ENCODE data around the gene MEF2A. TPM values are rescaled to one million over a fixed set of nuclear protein-coding genes. Genes with fewer than 3 reads are reported as not detected.

Gene MEF2A
- total and polyA plus RNA-seq, 10 of the 15 experiments (the other 5 are each of a cell fraction or from before 2014, with no cell fraction given) = 7.2 to 46.7 (median 35.9) TPM

GRCh38 chr15:99731336-99732123, 165.7 kb downstream of the MEF2A start (continued):
- TF ChIP-seq E4F1 (IDR thresholded peaks at IDR 0.05; ENCODE audit: borderline replicate concordance, partially characterized antibody) = no peak
- no peak for TF ChIP-seq ZSCAN29 (IDR thresholded peaks at IDR 0.05)
- TF ChIP-seq JUNB (IDR thresholded peaks at IDR 0.05) = no peak
- TF ChIP-seq POLR2A (IDR thresholded peaks at IDR 0.05; ENCODE audit: low read depth, low read length) = no peak
- TF ChIP-seq KDM1A (IDR thresholded peaks at IDR 0.05; ENCODE audit: borderline replicate concordance) = no peak
- no peak for TF ChIP-seq RCOR1 (conservative IDR thresholded peaks at IDR 0.05; ENCODE audit: low read depth, low read length)

GRCh38 chr15:99732124-99732750, 166.5 kb downstream of the MEF2A start:
- FAIRE-seq (no peak), ATAC-seq (no peak), DNase-seq (ENCODE audit: low read depth, low spot score) (no peak)
- peak overlapping the region; percentile 78 for H3K4me3 ChIP-seq
- in situ Hi-C loops (cut with MboI) (loop anchor here (25.0 kb wide), 1 partner anchor 620 kb away; the partner anchor contains the start of gene SYNM), intact Hi-C loops (cut with micrococcal nuclease; ENCODE audit: unreplicated experiment) (no loop called here)
- peak overlapping the region; percentile 73 for H3K4me2 ChIP-seq (ENCODE audit: control insufficient read depth, insufficient read depth)
- H3K4me1 ChIP-seq (ENCODE audit: control insufficient read depth, insufficient read depth, low read length) = no peaks in the 10 kb centered on the region
- CTCF ChIA-PET = interaction anchor here (0.7 to 2.8 kb wide), 3 partner anchors 28 to 445 kb away, joined by 3 to 13 read pairs (median 7); no protein-coding TSS in a partner anchor
- H2AFZ ChIP-seq (ENCODE audit: control insufficient read depth, low read depth, low read length) = no peak overlapping the region
- 50% methylated on average over 18 of the region's 18 CpGs for WGBS (ENCODE audit: insufficient coverage, insufficient replicate concordance, low lambda C conversion rate, missing lambda C conversion rate)
- no peak overlapping the region for H3K27ac ChIP-seq (ENCODE audit: control insufficient read depth, insufficient read depth)
- RAD21 ChIA-PET (ENCODE audit: unreplicated experiment) = interaction anchor here (0.9 to 2.0 kb wide), 7 partner anchors 16 to 632 kb away, joined by 3 to 25 read pairs (median 4); no protein-coding TSS in a partner anchor
- H3K36me3 ChIP-seq (ENCODE audit: control insufficient read depth in 2 of 2, insufficient read depth in 2 of 2, low read length in 1 of 2) = no peaks in the 10 kb centered on the region
- peak overlapping the region; percentile 43 for H3K9ac ChIP-seq (ENCODE audit: control insufficient read depth, insufficient read depth, low read length)
- no peaks in the 10 kb centered on the region for H4K20me1 ChIP-seq (ENCODE audit: control insufficient read depth, insufficient read depth)
- no peaks in the 10 kb centered on the region for H3K9me3 ChIP-seq (replicated peaks; ENCODE audit: control insufficient read depth, insufficient read depth, low read length)
- no TSS peak for BruUV-seq (replicated peaks)
- POLR2A ChIA-PET = interaction anchor here (1.1 to 1.5 kb wide), 2 partner anchors 13 to 15 kb away, joined by 3 to 5 read pairs; no protein-coding TSS in a partner anchor
- H3K27me3 ChIP-seq (replicated peaks in 1 of 2; ENCODE audit: control insufficient read depth in 2 of 2, insufficient read depth in 2 of 2, low read length in 1 of 2) = no peaks in the 10 kb centered on the region
- no peaks in the 10 kb centered on the region for H3K79me2 ChIP-seq (ENCODE audit: control insufficient read depth, insufficient read depth, low read length)
- SMC1A ChIA-PET (ENCODE audit: uncharacterized antibody, unreplicated experiment) = interaction anchor here (1.2 to 2.0 kb wide), 3 partner anchors 13 to 451 kb away, joined by 3 to 13 read pairs (median 6); no protein-coding TSS in a partner anchor
- TF ChIP-seq BACH1 (IDR thresholded peaks at IDR 0.05; ENCODE audit: borderline replicate concordance) (no peak), CBFB (IDR thresholded peaks at IDR 0.05; ENCODE audit: low read depth) (no peak), WRNIP1 (IDR thresholded peaks at IDR 0.05; ENCODE audit: borderline replicate concordance, low read depth, low read length) (no peak), CBX5 (IDR thresholded peaks at IDR 0.05; ENCODE audit: low read depth) (no peak), RBBP5 (conservative IDR thresholded peaks at IDR 0.05) (no peak), FOXM1 (IDR thresholded peaks at IDR 0.05; ENCODE audit: low read depth, low read length) (no peak), NR2C2 (IDR thresholded peaks at IDR 0.05; ENCODE audit: borderline replicate concordance, control insufficient read depth, insufficient read length, low read depth) (no peak), CHD1 (IDR thresholded peaks at IDR 0.05; ENCODE audit: low read depth, low read length) (no peak), BMI1 (IDR thresholded peaks at IDR 0.05; ENCODE audit: borderline replicate concordance) (no peak), E2F4 (IDR thresholded peaks at IDR 0.05; ENCODE audit: low read depth, low read length) (no peak), JUND (IDR thresholded peaks at IDR 0.05; ENCODE audit: low read depth, low read length) (no peak), GATAD2B (conservative IDR thresholded peaks at IDR 0.05; ENCODE audit: low read depth) (no peak), ETV6 (conservative IDR thresholded peaks at IDR 0.05 in 1 of 2, IDR thresholded peaks at IDR 0.05 in 1 of 2; ENCODE audit: borderline replicate concordance in 1 of 2, low read depth in 1 of 2) (no peak), NBN (IDR thresholded peaks at IDR 0.05) (no peak)
